GM18519 (cell line): ENCODE measurements around the gene ATP6V0A1.
"Not testable (repeated sequence)": the region's sequence is repeated elsewhere in the genome, so short reads cannot be mapped to it uniquely, and the experiment has no call there.

ENCODE experiments used
- ATAC-seq: cut with Tn5 transposase; IDR thresholded peaks from one replicate; pipeline ENCODE4 v1.9.1; 2021; ENCODE audit warnings: mild to moderate bottlenecking, moderate library complexity; ENCODE audit not compliant: unreplicated experiment, low FRiP score

Gene ATP6V0A1

GRCh38 chr17:42536372-42537155 lies 77.9 kb downstream of the ATP6V0A1 start:
- ATAC-seq, result peak; percentile 31

GRCh38 chr17:42537156-42537805 lies 78.6 kb downstream of the ATP6V0A1 start:
- ATAC-seq, result no peak

- no peak for ATAC-seq
These were observed 79.3 kb downstream of the ATP6V0A1 start for GRCh38 chr17:42537826-42538451.

GRCh38 chr17:42538482-42538881 lies 79.8 kb downstream of the ATP6V0A1 start:
- ATAC-seq, result no peak

GRCh38 chr17:42540558-42540957 lies 81.9 kb downstream of the ATP6V0A1 start:
- ATAC-seq, result not testable (repeated sequence)

GRCh38 chr17:42541041-42541833 lies 82.6 kb downstream of the ATP6V0A1 start:
- ATAC-seq, result no peak

- ATAC-seq, result no peak
These were observed 84.8 kb downstream of the ATP6V0A1 start for GRCh38 chr17:42543190-42544079.

GRCh38 chr17:42544874-42545283 lies 86.2 kb downstream of the ATP6V0A1 start:
- no peak for ATAC-seq

- ATAC-seq, result not testable (repeated sequence)
These were observed 87.3 kb downstream of the ATP6V0A1 start for GRCh38 chr17:42545755-42546505.

GRCh38 chr17:42547001-42547461 lies 88.4 kb downstream of the ATP6V0A1 start:
- no peak for ATAC-seq

GRCh38 chr17:42547698-42548069 lies 89.0 kb downstream of the ATP6V0A1 start:
- ATAC-seq, result no peak

- ATAC-seq, result no peak
These were observed 89.6 kb downstream of the ATP6V0A1 start for GRCh38 chr17:42548070-42548837.

- ATAC-seq, result no peak
These were observed 90.5 kb downstream of the ATP6V0A1 start for GRCh38 chr17:42548993-42549755.

GRCh38 chr17:42552736-42553135 lies 94.1 kb downstream of the ATP6V0A1 start, which contains the start of gene HSD17B1:
Gene HSD17B1, plus strand, starts transcription at chr17:42552923. Its CDS starts 11 bp downstream, at chr17:42552934.
- ATAC-seq, result not testable (repeated sequence)

GRCh38 chr17:42553161-42553818 lies 94.6 kb downstream of the ATP6V0A1 start:
- ATAC-seq, result no peak

GRCh38 chr17:42553866-42554249 lies 95.2 kb downstream of the ATP6V0A1 start:
- ATAC-seq, result no peak
